ENCODE data around the gene ZNF570. TPM values are rescaled to one million over a fixed set of nuclear protein-coding genes. Genes with fewer than 3 reads are reported as not detected.

ZNF570 gene
- total and polyA plus RNA-seq, 2 of the 8 experiments (the other 6 are each of a cell fraction or from before 2014, with no cell fraction given): 1.0 to 5.4 TPM

- TF ChIP-seq CHD7 (IDR thresholded peaks at IDR 0.05; ENCODE audit: insufficient replicate concordance, low read length): no peak
- TF ChIP-seq SAP30 (IDR thresholded peaks at IDR 0.05; ENCODE audit: insufficient read depth, insufficient replicate concordance, low read length): no peak
These were observed 42.0 kb downstream of the ZNF570 start (continued) for GRCh38 chr19:37511186-37511585.

All from H1 (cell line).